Measurements from ENCODE around the gene KCTD3. TPM values are rescaled to one million over a fixed set of nuclear protein-coding genes. Genes with fewer than 3 reads are reported as not detected.

KCTD3 gene
- total and polyA plus RNA-seq, 2 donors (not counting 1 experiment from before 2014, with no cell fraction given) = 2.3 to 3.0 TPM

- H3K4me1 Mint-ChIP-seq = no peaks in the 10 kb centered on the region
- POLR2A ChIA-PET = no interaction called here
- no peak overlapping the region for H3K4me3 ChIP-seq (ENCODE audit: control extremely low read depth in 1 of 5, extremely low read depth in 1 of 5, insufficient read depth in 1 of 5, low read depth in 2 of 5, low read length in 4 of 5)
These were observed 43.8 kb upstream of the KCTD3 start for GRCh38 chr1:215523128-215523861.

More at GRCh38 chr1:215523128-215523861, 43.8 kb upstream of the KCTD3 start:
- DNase-seq = no peak
- no peak overlapping the region for H3K9ac ChIP-seq (ENCODE audit: low read length)
- H4K20me1 ChIP-seq (ENCODE audit: control insufficient read depth, insufficient read depth, low read length, poor library complexity, severe bottlenecking) = no peaks in the 10 kb centered on the region
- H3K27ac ChIP-seq (ENCODE audit: low read length in 2 of 2) = no peak overlapping the region
- no peak overlapping the region for H3K4me2 ChIP-seq (replicated peaks; ENCODE audit: low read depth, low read length, poor library complexity, severe bottlenecking)
- Mint-ChIP-seq H3K9me3 (ENCODE audit: insufficient read depth) (no peaks in the 10 kb centered on the region), H3K4me3 (no peak overlapping the region), H3K27ac (no peak overlapping the region), H3K27me3 (no peaks in the 10 kb centered on the region)
- TF ChIP-seq CTCF (IDR thresholded peaks at IDR 0.05) (no peak), EZH2 (IDR thresholded peaks at IDR 0.05; ENCODE audit: borderline replicate concordance, insufficient read depth, low read depth, low read length, poor library complexity, severe bottlenecking) (no peak)
- ATAC-seq (ENCODE audit: low read depth) = no peak
- intact Hi-C loops (cut with micrococcal nuclease) = no loop called here
- H3K79me2 ChIP-seq (ENCODE audit: control insufficient read depth, insufficient read depth, low read length) = no peaks in the 10 kb centered on the region
- WGBS (ENCODE audit: insufficient coverage) = 33% methylated on average over 1 of the region's 8 CpGs
- CTCF ChIA-PET = interaction anchor here (1.0 kb wide), 1 partner anchor 1309 kb away, joined by 3 read pairs; no protein-coding TSS in a partner anchor
- no peaks in the 10 kb centered on the region for H3K36me3 ChIP-seq (replicated peaks in 1 of 2; ENCODE audit: control extremely low read depth in 1 of 2, control insufficient read depth in 1 of 2, extremely low read depth in 1 of 2, insufficient read depth in 2 of 2, low read length in 1 of 2)
- no peaks in the 10 kb centered on the region for H3K4me1 ChIP-seq (ENCODE audit: control insufficient read depth in 2 of 2, insufficient read depth in 2 of 2, low read length in 2 of 2)
- peaks cover 0 to 3% (median 0%) of the 10 kb centered on the region in 4 experiments for H3K27me3 ChIP-seq (replicated peaks in 1 of 4; ENCODE audit: control extremely low read depth in 1 of 4, control insufficient read depth in 3 of 4, insufficient read depth in 4 of 4, low read length in 3 of 4)
- no peaks in the 10 kb centered on the region for H3K9me3 ChIP-seq (ENCODE audit: control extremely low read depth in 1 of 3, control insufficient read depth in 2 of 3, insufficient read depth in 1 of 3, low read length in 2 of 3)
- no peak overlapping the region for H2AFZ ChIP-seq (ENCODE audit: insufficient read depth, low read depth, low read length, poor library complexity, severe bottlenecking)
